ENCODE data around the gene SLC29A1. TPM values are rescaled to one million over a fixed set of nuclear protein-coding genes. Genes with fewer than 3 reads are reported as not detected.

SLC29A1 gene
- total and polyA plus RNA-seq, 9 of the 15 experiments (the other 6 are each of a cell fraction or from before 2014, with no cell fraction given) = 18.9 to 170 (median 57.7) TPM

DNA sequence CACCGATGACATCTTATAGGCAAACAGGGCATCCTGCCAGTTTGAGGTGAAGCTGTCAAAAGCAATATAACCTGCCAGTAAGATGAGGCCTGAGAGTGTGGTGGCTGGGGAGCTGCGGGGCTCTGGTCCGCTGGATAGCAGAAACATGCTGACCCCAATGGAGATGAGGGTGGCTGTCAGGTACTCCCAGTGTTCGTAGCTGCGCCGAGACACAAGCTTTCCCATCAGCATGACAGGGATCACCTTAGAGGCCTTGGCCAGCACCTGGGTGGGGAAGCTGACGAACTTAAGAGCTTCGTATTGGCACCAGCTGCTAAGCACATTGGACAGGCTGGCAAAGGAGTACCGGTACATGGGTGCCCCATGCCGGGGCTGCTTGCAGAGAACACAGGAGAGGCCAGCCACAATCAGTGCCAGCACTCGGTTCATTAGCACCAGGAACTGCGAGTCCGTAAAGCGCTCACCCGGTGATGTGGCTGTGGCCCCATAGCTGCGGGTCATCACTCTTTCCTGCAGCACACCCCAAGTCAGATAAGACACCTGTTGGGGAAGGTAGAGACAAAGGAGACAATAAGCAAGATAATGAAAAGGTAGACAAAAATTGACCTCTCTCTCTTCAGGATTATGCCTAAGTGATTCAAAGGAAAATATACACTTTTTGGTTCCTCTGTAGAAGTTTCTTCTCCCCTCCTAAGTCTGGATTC, 31.9 kb downstream of the SLC29A1 start (continued):
- TF ChIP-seq RFX7 (CRISPR knock-in tag; IDR thresholded peaks at IDR 0.05) (no peak), FOXK1 (CRISPR knock-in tag; IDR thresholded peaks at IDR 0.05; ENCODE audit: borderline replicate concordance) (peak; percentile 71; the same call in 1 of the 2 replicates), SMARCE1 (IDR thresholded peaks at IDR 0.05) (no peak), POLR2H (tag; IDR thresholded peaks at IDR 0.05; ENCODE audit: low read depth) (0 out of 2 replicates have a peak, but pooled peaks have one; percentile 10), TOE1 (IDR thresholded peaks at IDR 0.05; ENCODE audit: borderline replicate concordance) (no peak), TOE1 (CRISPR knock-in tag; IDR thresholded peaks at IDR 0.05; ENCODE audit: borderline replicate concordance, low read depth) (no peak), ZNF212 (CRISPR knock-in tag; IDR thresholded peaks at IDR 0.05) (no peak), ELF4 (CRISPR knock-in tag; IDR thresholded peaks at IDR 0.05) (no peak), HCFC1 (IDR thresholded peaks at IDR 0.05; ENCODE audit: low read depth, low read length) (peak; percentile 12; the same call in 1 of the 2 replicates), DMBX1 (CRISPR knock-in tag; IDR thresholded peaks at IDR 0.05; ENCODE audit: borderline replicate concordance) (no peak), ZNF124 (CRISPR knock-in tag; IDR thresholded peaks at IDR 0.05) (no peak)
- TF ChIP-seq, protein P1, sequence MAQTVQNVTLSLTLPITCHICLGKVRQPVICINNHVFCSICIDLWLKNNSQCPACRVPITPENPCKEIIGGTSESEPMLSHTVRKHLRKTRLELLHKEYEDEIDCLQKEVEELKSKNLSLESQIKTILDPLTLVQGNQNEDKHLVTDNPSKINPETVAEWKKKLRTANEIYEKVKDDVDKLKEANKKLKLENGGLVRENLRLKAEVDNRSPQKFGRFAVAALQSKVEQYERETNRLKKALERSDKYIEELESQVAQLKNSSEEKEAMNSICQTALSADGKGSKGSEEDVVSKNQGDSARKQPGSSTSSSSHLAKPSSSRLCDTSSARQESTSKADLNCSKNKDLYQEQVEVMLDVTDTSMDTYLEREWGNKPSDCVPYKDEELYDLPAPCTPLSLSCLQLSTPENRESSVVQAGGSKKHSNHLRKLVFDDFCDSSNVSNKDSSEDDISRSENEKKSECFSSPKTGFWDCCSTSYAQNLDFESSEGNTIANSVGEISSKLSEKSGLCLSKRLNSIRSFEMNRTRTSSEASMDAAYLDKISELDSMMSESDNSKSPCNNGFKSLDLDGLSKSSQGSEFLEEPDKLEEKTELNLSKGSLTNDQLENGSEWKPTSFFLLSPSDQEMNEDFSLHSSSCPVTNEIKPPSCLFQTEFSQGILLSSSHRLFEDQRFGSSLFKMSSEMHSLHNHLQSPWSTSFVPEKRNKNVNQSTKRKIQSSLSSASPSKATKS (CRISPR knock-in tag; IDR thresholded peaks at IDR 0.05) = no peak
- TF ChIP-seq, protein P2, sequence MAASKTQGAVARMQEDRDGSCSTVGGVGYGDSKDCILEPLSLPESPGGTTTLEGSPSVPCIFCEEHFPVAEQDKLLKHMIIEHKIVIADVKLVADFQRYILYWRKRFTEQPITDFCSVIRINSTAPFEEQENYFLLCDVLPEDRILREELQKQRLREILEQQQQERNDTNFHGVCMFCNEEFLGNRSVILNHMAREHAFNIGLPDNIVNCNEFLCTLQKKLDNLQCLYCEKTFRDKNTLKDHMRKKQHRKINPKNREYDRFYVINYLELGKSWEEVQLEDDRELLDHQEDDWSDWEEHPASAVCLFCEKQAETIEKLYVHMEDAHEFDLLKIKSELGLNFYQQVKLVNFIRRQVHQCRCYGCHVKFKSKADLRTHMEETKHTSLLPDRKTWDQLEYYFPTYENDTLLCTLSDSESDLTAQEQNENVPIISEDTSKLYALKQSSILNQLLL (CRISPR knock-in tag; IDR thresholded peaks at IDR 0.05; ENCODE audit: borderline replicate concordance) = no peak
- TF ChIP-seq, protein P3, sequence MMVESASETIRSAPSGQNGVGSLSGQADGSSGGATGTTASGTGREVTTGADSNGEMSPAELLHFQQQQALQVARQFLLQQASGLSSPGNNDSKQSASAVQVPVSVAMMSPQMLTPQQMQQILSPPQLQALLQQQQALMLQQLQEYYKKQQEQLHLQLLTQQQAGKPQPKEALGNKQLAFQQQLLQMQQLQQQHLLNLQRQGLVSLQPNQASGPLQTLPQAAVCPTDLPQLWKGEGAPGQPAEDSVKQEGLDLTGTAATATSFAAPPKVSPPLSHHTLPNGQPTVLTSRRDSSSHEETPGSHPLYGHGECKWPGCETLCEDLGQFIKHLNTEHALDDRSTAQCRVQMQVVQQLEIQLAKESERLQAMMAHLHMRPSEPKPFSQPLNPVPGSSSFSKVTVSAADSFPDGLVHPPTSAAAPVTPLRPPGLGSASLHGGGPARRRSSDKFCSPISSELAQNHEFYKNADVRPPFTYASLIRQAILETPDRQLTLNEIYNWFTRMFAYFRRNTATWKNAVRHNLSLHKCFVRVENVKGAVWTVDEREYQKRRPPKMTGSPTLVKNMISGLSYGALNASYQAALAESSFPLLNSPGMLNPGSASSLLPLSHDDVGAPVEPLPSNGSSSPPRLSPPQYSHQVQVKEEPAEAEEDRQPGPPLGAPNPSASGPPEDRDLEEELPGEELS (CRISPR knock-in tag; IDR thresholded peaks at IDR 0.05; ENCODE audit: borderline replicate concordance) = peak; percentile 74; the same call in 1 of the 2 replicates
- TF ChIP-seq, protein P4, sequence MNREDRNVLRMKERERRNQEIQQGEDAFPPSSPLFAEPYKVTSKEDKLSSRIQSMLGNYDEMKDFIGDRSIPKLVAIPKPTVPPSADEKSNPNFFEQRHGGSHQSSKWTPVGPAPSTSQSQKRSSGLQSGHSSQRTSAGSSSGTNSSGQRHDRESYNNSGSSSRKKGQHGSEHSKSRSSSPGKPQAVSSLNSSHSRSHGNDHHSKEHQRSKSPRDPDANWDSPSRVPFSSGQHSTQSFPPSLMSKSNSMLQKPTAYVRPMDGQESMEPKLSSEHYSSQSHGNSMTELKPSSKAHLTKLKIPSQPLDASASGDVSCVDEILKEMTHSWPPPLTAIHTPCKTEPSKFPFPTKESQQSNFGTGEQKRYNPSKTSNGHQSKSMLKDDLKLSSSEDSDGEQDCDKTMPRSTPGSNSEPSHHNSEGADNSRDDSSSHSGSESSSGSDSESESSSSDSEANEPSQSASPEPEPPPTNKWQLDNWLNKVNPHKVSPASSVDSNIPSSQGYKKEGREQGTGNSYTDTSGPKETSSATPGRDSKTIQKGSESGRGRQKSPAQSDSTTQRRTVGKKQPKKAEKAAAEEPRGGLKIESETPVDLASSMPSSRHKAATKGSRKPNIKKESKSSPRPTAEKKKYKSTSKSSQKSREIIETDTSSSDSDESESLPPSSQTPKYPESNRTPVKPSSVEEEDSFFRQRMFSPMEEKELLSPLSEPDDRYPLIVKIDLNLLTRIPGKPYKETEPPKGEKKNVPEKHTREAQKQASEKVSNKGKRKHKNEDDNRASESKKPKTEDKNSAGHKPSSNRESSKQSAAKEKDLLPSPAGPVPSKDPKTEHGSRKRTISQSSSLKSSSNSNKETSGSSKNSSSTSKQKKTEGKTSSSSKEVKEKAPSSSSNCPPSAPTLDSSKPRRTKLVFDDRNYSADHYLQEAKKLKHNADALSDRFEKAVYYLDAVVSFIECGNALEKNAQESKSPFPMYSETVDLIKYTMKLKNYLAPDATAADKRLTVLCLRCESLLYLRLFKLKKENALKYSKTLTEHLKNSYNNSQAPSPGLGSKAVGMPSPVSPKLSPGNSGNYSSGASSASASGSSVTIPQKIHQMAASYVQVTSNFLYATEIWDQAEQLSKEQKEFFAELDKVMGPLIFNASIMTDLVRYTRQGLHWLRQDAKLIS (CRISPR knock-in tag; IDR thresholded peaks at IDR 0.05) = peak; percentile 48; the same call in 1 of the 2 replicates
